Lower leg skin (tissue), 4 donors: ENCODE measurements around the gene MINDY4. TPM values are rescaled to one million over a fixed set of nuclear protein-coding genes. Genes with fewer than 3 reads are reported as not detected.

Experiments
- DNase-seq, 2 donors: peaks; one replicate each; pipeline ENCODE4 v3.0.0-alpha.2; 2019; ENCODE audit warnings: low spot score in 2 of 2
- H3K4me3 ChIP-seq: fragments of 200-600 bp; sonication (generic); 2 replicates; pipeline ENCODE4 v1.5.1; 2017; ENCODE audit warnings: mild to moderate bottlenecking, low read depth; ENCODE audit not compliant: poor library complexity, severe bottlenecking
- CTCF ChIP-seq, 3 donors: fragments of 450-650 bp; IDR thresholded peaks; one replicate each; pipeline ENCODE4 v1.5.1; 2016; ENCODE audit warnings: antibody characterized with exemption in 3 of 3, mild to moderate bottlenecking in 3 of 3, moderate library complexity in 2 of 3
- POLR2A ChIP-seq, 2 donors: fragments of 450-650 bp; IDR thresholded peaks; one replicate each; pipeline ENCODE4 v1.6.1; 2016 to 2017; ENCODE audit warnings: antibody characterized with exemption in 2 of 2, mild to moderate bottlenecking in 1 of 2, moderate library complexity in 1 of 2
- WGBS, 2 donors: methylation state at CpG; one replicate each; pipeline ENCODE4 v1.1.5; 2018; 5-methylcytosine and 5-hydroxymethylcytosine counted together
- intact Hi-C: fragments of 100-400 bp; cut with DNase I; formaldehyde crosslinking; loops from one replicate; pipeline ENCODE4 v1.15.0; 2023; ENCODE audit warnings: low total_unique reads
- total RNA-seq, 4 donors: library from RNA; depleted of rRNA; stranded (reverse); fragments of >200 nt; gene quantifications; one replicate each; pipeline ENCODE4 v1.1.0, GENCODE V29; 2016

Gene MINDY4
- total RNA-seq, 4 donors from 2014 or later: 4.0 to 4.7 (median 4.4) TPM

GRCh38 chr7:30913821-30914515 lies 142.8 kb downstream of the MINDY4 start:
- 56 to 80% methylated on average over 16 of the region's 16 CpGs for WGBS, 2 donors

DNA sequence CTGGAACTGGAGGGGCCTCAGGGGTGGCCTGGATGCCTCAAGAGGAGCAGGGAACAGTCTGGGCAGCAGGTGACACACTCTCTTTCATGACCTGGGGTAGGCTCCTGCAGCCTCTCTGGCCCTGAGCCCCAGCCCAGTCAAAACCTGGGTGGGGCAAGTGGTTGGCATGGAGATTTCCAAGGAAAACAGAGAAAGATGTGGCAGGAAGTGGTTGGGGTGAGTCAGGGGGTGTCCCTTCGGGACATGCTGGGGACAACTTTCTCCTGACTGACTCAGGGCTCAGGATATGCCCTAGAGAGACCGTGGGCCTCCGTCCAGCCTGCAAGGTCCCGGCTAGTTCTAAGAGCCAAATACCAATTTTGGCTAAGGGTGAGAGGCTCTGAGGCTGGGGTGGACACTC lies 143.4 kb downstream of the MINDY4 start:
- WGBS, 2 donors: 41 to 42% methylated on average over 4 of the region's 4 CpGs
- H3K4me3 ChIP-seq: no peak overlapping the region
- DNase-seq: peak in 1 of 2 donors; percentile 90
- intact Hi-C loops: no loop called here
- TF ChIP-seq POLR2A (IDR thresholded peaks at IDR 0.05) (no peak), CTCF (IDR thresholded peaks at IDR 0.05) (no peak)

More at GRCh38 chr7:30913821-30914515, 142.8 kb downstream of the MINDY4 start:
- no peak for TF ChIP-seq POLR2A (IDR thresholded peaks at IDR 0.05)
- no peak for TF ChIP-seq CTCF (IDR thresholded peaks at IDR 0.05)
- no peak for DNase-seq
- peak overlapping the region; percentile 21 for H3K4me3 ChIP-seq
- intact Hi-C loops: no loop called here

- intact Hi-C loops: no loop called here
- TF ChIP-seq POLR2A (IDR thresholded peaks at IDR 0.05): no peak
- no peak for DNase-seq
- WGBS, 2 donors: 56 to 64% methylated on average over 11 of the region's 11 CpGs
- H3K4me3 ChIP-seq: peak overlapping the region; percentile 0
Observed at GRCh38 chr7:30915005-30915601, 143.9 kb downstream of the MINDY4 start.

DNA sequence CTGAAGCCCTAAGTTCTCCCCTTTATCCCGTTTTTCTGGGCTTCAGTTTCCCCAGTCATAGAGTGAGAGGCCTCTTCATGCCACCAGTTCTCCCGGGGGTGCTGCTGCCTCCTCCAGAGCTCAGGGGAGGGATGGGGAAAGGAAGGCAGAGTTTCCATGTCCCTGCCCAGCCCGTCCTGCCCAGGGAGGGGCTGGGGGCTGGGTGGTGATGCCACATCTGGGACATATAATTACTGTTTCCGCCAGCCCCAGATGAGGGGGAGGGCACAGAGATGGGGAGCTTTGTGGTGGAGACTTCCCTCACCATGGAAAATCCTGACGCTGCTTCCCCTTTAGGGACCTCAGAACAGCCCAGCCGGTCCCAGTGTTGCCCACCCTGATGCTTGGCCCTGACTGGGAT lies 144.5 kb downstream of the MINDY4 start:
- DNase-seq: no peak
- 37 to 47% methylated on average over 6 of the region's 6 CpGs for WGBS, 2 donors
- intact Hi-C loops: no loop called here
- peak overlapping the region; percentile 0 for H3K4me3 ChIP-seq
- no peak for TF ChIP-seq CTCF (IDR thresholded peaks at IDR 0.05)
- no peak for TF ChIP-seq POLR2A (IDR thresholded peaks at IDR 0.05)

- intact Hi-C loops: no loop called here
- TF ChIP-seq POLR2A (IDR thresholded peaks at IDR 0.05) (no peak), CTCF (IDR thresholded peaks at IDR 0.05) (no peak)
- WGBS, 2 donors: 50 to 67% methylated on average over 1 to 3 of the region's 3 CpGs
- no peak overlapping the region for H3K4me3 ChIP-seq
- no peak for DNase-seq
Observed at GRCh38 chr7:30916255-30916654, 145.0 kb downstream of the MINDY4 start.

DNA sequence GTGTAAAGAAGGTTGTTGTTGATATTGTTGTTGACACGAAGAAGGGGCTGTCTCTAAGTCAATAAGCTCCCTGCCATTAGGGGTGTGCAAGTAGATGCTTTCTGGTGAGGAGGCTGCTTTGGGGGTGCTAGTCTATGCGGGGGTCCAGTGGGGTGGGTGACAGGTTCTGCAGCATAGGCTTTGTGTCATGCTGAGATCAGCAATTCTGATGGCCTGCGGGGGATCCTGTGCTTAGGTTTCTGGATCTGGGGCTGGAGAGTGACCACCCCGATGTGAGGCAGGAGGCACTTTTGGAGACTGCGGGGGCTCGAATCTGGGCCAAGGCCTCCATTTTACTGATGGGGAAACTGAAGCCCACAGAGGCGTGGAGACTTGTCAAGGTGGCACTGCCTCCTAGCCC lies 145.6 kb downstream of the MINDY4 start:
- intact Hi-C loops: no loop called here
- H3K4me3 ChIP-seq: no peak overlapping the region
- DNase-seq: no peak
- TF ChIP-seq CTCF (IDR thresholded peaks at IDR 0.05) (no peak), POLR2A (IDR thresholded peaks at IDR 0.05) (no peak)
- WGBS, 2 donors: 70 to 75% methylated on average over 7 of the region's 7 CpGs
